Lung (tissue), 12 donors: Measurements from ENCODE around the gene RBM4. TPM values are rescaled to one million over a fixed set of nuclear protein-coding genes. Genes with fewer than 3 reads are reported as not detected.

Experiments
- ATAC-seq: fragments of 200-7000 bp; cut with Tn5 transposase; one replicate; pipeline ENCODE4 v1.9.1; 2020; ENCODE audit warnings: moderate number of reproducible peaks; ENCODE audit not compliant: insufficient read depth, low FRiP score
- DNase-seq, 3 donors: peaks; one replicate each; pipeline ENCODE4 v3.0.0-alpha.2; 2013 to 2017
- H3K27ac ChIP-seq, 2 donors: one replicate each; pipeline ENCODE4 v1.5.1; 2013; ENCODE audit warnings: mild to moderate bottlenecking in 2 of 2, moderate library complexity in 2 of 2, control low read depth in 1 of 2, inconsistent platforms in 1 of 2, low read depth in 1 of 2, low read length in 1 of 2
- H3K27me3 ChIP-seq, 3 donors: one replicate each; pipeline ENCODE4 v1.5.1; 2013; ENCODE audit warnings: low read length in 2 of 3; ENCODE audit not compliant: control insufficient read depth in 3 of 3, insufficient read depth in 3 of 3
- H3K36me3 ChIP-seq, 4 donors: one replicate each; pipeline ENCODE4 v1.5.1; 2013; ENCODE audit warnings: low read length in 4 of 4, mild to moderate bottlenecking in 1 of 4, moderate library complexity in 1 of 4; ENCODE audit not compliant: control insufficient read depth in 4 of 4, insufficient read depth in 4 of 4
- H3K4me1 ChIP-seq, 5 donors: one replicate each; pipeline ENCODE4 v1.5.1; 2013; ENCODE audit warnings: low read length in 5 of 5, mild to moderate bottlenecking in 2 of 5, moderate library complexity in 1 of 5; ENCODE audit not compliant: control insufficient read depth in 5 of 5, insufficient read depth in 5 of 5
- H3K4me3 ChIP-seq: one replicate; pipeline ENCODE4 v1.5.1; 2013; ENCODE audit warnings: mild to moderate bottlenecking, control low read depth, moderate library complexity
- H3K9ac ChIP-seq, 2 donors: one replicate each; pipeline ENCODE4 v1.5.1; 2013; ENCODE audit warnings: low read length in 2 of 2, control low read depth in 1 of 2; ENCODE audit not compliant: insufficient read depth in 1 of 2
- H3K9me3 ChIP-seq, 4 donors: one replicate each; pipeline ENCODE4 v1.5.1; 2013; ENCODE audit warnings: low read length in 3 of 4, mild to moderate bottlenecking in 1 of 4, moderate library complexity in 1 of 4; ENCODE audit not compliant: control insufficient read depth in 4 of 4, insufficient read depth in 3 of 4
- WGBS, 2 donors: extraction: QIAGEN DNeasy Blood & Tissue Kit; methylation state at CpG; one replicate each; pipeline ENCODE4 v1.1.7; 2013; 5-methylcytosine and 5-hydroxymethylcytosine counted together
- polyA plus RNA-seq, 2 donors: library from polyadenylated mRNA; stranded (reverse); fragments of 200-250 nt; gene quantifications; one replicate each; pipeline ENCODE4 v1.2.1, GENCODE V29; 2013
- total RNA-seq, 2 donors: library from RNA; depleted of rRNA in 1 of 2; stranded (reverse); fragments of >200 nt in 1 of 2; gene quantifications; one replicate each; pipeline ENCODE4 v1.2.1, GENCODE V29; 2014 to 2021
- TF ChIP-seq, protein P1 (sequence below): IDR thresholded peaks from 2 replicates; pipeline ENCODE4 v1.5.1; 2012; ENCODE audit warnings: mild to moderate bottlenecking; ENCODE audit errors: control extremely low read depth, extremely low read depth
- donor health status: control.
- donor health status: control.
- donor health status: Bipolar disorder and iron deficiency.
- donor health status: healthy.
- donor health status: DM: yes; HTN: yes; CAD: no.

The RBM4 gene
- total and polyA plus RNA-seq, 4 donors, result 77.2 to 153 (median 101) TPM

DNA sequence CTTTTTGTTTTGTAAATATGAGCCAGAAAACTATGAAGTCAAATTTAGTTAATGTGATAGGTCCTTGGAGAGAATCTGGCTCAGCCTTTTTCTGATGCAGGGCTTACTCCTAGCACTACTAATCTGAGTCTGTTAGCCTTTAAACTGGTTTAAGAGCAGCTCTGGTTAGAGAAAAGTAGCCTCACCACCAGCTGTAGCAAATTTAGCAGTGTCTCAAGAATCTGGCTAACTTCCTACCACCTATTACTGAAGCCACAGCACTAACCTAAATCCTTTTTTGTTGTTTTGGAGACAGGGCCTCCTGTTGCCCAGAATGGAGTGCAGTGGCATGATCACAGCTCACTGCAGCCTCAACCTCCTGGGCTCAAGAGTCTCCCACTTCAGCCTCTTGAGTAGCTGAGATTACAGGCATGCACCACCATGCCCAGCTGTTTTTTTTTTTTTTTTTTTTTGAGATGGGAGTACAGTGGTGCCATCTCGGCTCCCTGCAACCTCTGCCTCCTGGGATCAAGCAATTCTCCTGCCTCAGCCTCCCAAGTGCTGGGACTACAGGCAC lies 25.3 kb downstream of the RBM4 start:
- ATAC-seq, result no peak

DNA sequence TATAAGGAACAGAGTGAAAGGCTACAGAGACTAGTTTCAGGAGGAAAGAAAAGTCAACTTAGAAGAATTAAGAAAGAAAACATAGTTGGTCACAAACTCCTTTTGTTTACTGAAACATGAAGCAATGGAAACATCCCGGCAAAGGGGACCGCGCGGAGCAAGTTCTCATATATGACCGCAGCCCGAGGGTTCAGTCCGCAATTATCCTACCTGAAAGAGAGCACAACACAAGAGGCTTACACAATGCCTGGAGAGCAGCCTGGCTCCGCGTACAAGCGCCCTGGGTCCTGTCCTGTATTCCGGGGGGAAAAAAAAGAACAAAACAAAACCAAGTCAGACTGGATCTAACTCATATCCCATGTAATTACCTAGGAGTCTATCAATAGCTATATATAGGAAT lies 26.9 kb downstream of the RBM4 start:
- no peaks in the 10 kb centered on the region for H3K9me3 ChIP-seq
- DNase-seq, result no peak
- H3K36me3 ChIP-seq, result peaks cover 14 to 56% (median 30%) of the 10 kb centered on the region in 4 donors
- no peaks in the 10 kb centered on the region for H3K27me3 ChIP-seq
- no peak overlapping the region for H3K4me3 ChIP-seq
- ATAC-seq, result no peak
- TF ChIP-seq, protein P1, sequence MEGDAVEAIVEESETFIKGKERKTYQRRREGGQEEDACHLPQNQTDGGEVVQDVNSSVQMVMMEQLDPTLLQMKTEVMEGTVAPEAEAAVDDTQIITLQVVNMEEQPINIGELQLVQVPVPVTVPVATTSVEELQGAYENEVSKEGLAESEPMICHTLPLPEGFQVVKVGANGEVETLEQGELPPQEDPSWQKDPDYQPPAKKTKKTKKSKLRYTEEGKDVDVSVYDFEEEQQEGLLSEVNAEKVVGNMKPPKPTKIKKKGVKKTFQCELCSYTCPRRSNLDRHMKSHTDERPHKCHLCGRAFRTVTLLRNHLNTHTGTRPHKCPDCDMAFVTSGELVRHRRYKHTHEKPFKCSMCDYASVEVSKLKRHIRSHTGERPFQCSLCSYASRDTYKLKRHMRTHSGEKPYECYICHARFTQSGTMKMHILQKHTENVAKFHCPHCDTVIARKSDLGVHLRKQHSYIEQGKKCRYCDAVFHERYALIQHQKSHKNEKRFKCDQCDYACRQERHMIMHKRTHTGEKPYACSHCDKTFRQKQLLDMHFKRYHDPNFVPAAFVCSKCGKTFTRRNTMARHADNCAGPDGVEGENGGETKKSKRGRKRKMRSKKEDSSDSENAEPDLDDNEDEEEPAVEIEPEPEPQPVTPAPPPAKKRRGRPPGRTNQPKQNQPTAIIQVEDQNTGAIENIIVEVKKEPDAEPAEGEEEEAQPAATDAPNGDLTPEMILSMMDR, result no peak
- no peak overlapping the region for H3K27ac ChIP-seq
- no peak overlapping the region for H3K9ac ChIP-seq
- H3K4me1 ChIP-seq, result peaks cover 0 to 4% (median 0%) of the 10 kb centered on the region in 5 donors
- 92 to 96% methylated on average over 11 of the region's 11 CpGs for WGBS, 2 donors

More for the DNA sequence above, 25.3 kb downstream of the RBM4 start:
- Histone ChIP-seq H3K27ac (no peak overlapping the region), H3K4me1 (peaks cover 0 to 3% (median 0%) of the 10 kb centered on the region in 5 donors), H3K4me3 (no peak overlapping the region), H3K36me3 (peaks cover 17 to 56% (median 32%) of the 10 kb centered on the region in 4 donors), H3K9me3 (no peaks in the 10 kb centered on the region), H3K9ac (no peak overlapping the region), H3K27me3 (no peaks in the 10 kb centered on the region)
- TF ChIP-seq, protein P1, result no peak
- DNase-seq, result no peak
- WGBS, 2 donors, result 71 to 92% methylated on average over 1 of the region's 1 CpG

DNA sequence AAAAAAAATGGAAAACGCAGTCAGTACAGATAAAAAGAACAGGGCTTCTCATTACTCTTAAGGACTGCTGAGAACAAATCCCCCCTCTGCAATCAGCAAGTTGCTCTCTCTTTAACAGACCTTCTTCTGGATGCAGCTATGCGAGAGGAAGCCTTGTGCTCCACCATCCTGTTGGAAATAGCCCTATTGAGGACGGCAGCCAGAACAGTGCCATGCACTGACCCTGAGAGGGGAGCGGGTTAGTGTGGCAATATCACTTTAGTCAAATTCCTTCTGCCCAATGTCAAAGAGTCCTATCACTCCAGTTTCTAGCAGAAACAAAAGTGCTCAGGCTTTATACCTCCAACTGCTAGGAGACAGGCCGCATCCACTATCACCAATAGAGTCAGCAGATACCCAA lies 32.3 kb downstream of the RBM4 start:
- no peak overlapping the region for H3K27ac ChIP-seq
- no peak for DNase-seq
- H3K9ac ChIP-seq, result no peak overlapping the region
- no peaks in the 10 kb centered on the region for H3K27me3 ChIP-seq
- no peaks in the 10 kb centered on the region for H3K9me3 ChIP-seq
- H3K4me1 ChIP-seq, result peaks cover 0 to 14% (median 5%) of the 10 kb centered on the region in 5 donors
- WGBS, 2 donors, result 88 to 95% methylated on average over 5 of the region's 5 CpGs
- TF ChIP-seq, protein P1, result no peak
- no peak overlapping the region for H3K4me3 ChIP-seq
- peaks cover 8 to 42% (median 23%) of the 10 kb centered on the region in 4 donors for H3K36me3 ChIP-seq
- ATAC-seq, result no peak
